ENCODE measurements around the gene INA.

INA gene

GRCh38 chr10:103310197-103310596 lies 33.3 kb downstream of the INA start:
- Histone ChIP-seq H3K4me3 (ENCODE audit: low read depth in 1 of 2, low read length in 2 of 2) (no peak overlapping the region), H3K27me3 (ENCODE audit: control insufficient read depth in 1 of 2, insufficient read depth in 2 of 2, low read length in 2 of 2) (no peaks in the 10 kb centered on the region), H3K4me1 (ENCODE audit: insufficient read depth, low read length) (no peaks in the 10 kb centered on the region), H3K9ac (ENCODE audit: low read length) (no peak overlapping the region), H3K36me3 (ENCODE audit: insufficient read depth, low read length) (peaks cover 22% of the 10 kb centered on the region), H3K27ac (ENCODE audit: low read depth, low read length) (no peak overlapping the region), H3K9me3 (ENCODE audit: low read length) (no peaks in the 10 kb centered on the region)

GRCh38 chr10:103316087-103316486 lies 39.1 kb downstream of the INA start:
- Histone ChIP-seq H3K27ac (ENCODE audit: low read depth, low read length) (no peak overlapping the region), H3K36me3 (ENCODE audit: insufficient read depth, low read length) (peaks cover 6% of the 10 kb centered on the region), H3K4me3 (ENCODE audit: low read depth in 1 of 2, low read length in 2 of 2) (no peak overlapping the region), H3K9me3 (ENCODE audit: low read length) (no peaks in the 10 kb centered on the region), H3K4me1 (ENCODE audit: insufficient read depth, low read length) (no peaks in the 10 kb centered on the region), H3K9ac (ENCODE audit: low read length) (no peak overlapping the region), H3K27me3 (ENCODE audit: control insufficient read depth in 1 of 2, insufficient read depth in 2 of 2, low read length in 2 of 2) (no peaks in the 10 kb centered on the region)

- H3K27ac ChIP-seq (ENCODE audit: low read depth, low read length): no peak overlapping the region
- H3K4me3 ChIP-seq (ENCODE audit: low read depth in 1 of 2, low read length in 2 of 2): no peak overlapping the region
- H3K36me3 ChIP-seq (ENCODE audit: insufficient read depth, low read length): peaks cover 13% of the 10 kb centered on the region
- H3K9me3 ChIP-seq (ENCODE audit: low read length): no peaks in the 10 kb centered on the region
- no peaks in the 10 kb centered on the region for H3K27me3 ChIP-seq (ENCODE audit: control insufficient read depth in 1 of 2, insufficient read depth in 2 of 2, low read length in 2 of 2)
- no peak overlapping the region for H3K9ac ChIP-seq (ENCODE audit: low read length)
- H3K4me1 ChIP-seq (ENCODE audit: insufficient read depth, low read length): no peaks in the 10 kb centered on the region
Measured at GRCh38 chr10:103327906-103328305, 51.0 kb downstream of the INA start.

- Histone ChIP-seq H3K27ac (ENCODE audit: low read depth, low read length) (no peak overlapping the region), H3K9me3 (ENCODE audit: low read length) (no peaks in the 10 kb centered on the region), H3K4me1 (ENCODE audit: insufficient read depth, low read length) (no peaks in the 10 kb centered on the region), H3K27me3 (ENCODE audit: control insufficient read depth in 1 of 2, insufficient read depth in 2 of 2, low read length in 2 of 2) (no peaks in the 10 kb centered on the region), H3K4me3 (ENCODE audit: low read depth in 1 of 2, low read length in 2 of 2) (no peak overlapping the region), H3K36me3 (ENCODE audit: insufficient read depth, low read length) (peaks cover 16% of the 10 kb centered on the region), H3K9ac (ENCODE audit: low read length) (no peak overlapping the region)
Measured at GRCh38 chr10:103333934-103334520, 57.1 kb downstream of the INA start.

- Histone ChIP-seq H3K27me3 (ENCODE audit: control insufficient read depth in 1 of 2, insufficient read depth in 2 of 2, low read length in 2 of 2) (no peaks in the 10 kb centered on the region), H3K4me3 (ENCODE audit: low read depth in 1 of 2, low read length in 2 of 2) (no peak overlapping the region), H3K9ac (ENCODE audit: low read length) (no peak overlapping the region), H3K36me3 (ENCODE audit: insufficient read depth, low read length) (peaks cover 17% of the 10 kb centered on the region), H3K27ac (ENCODE audit: low read depth, low read length) (no peak overlapping the region), H3K9me3 (ENCODE audit: low read length) (no peaks in the 10 kb centered on the region), H3K4me1 (ENCODE audit: insufficient read depth, low read length) (no peaks in the 10 kb centered on the region)
Measured at GRCh38 chr10:103334567-103334966, 57.6 kb downstream of the INA start.

- Histone ChIP-seq H3K27ac (ENCODE audit: low read depth, low read length) (no peak overlapping the region), H3K4me3 (ENCODE audit: low read depth in 1 of 2, low read length in 2 of 2) (no peak overlapping the region), H3K27me3 (ENCODE audit: control insufficient read depth in 1 of 2, insufficient read depth in 2 of 2, low read length in 2 of 2) (no peaks in the 10 kb centered on the region), H3K4me1 (ENCODE audit: insufficient read depth, low read length) (no peaks in the 10 kb centered on the region), H3K9me3 (ENCODE audit: low read length) (no peaks in the 10 kb centered on the region), H3K9ac (ENCODE audit: low read length) (no peak overlapping the region), H3K36me3 (ENCODE audit: insufficient read depth, low read length) (peaks cover 17% of the 10 kb centered on the region)
Measured at GRCh38 chr10:103336370-103336769, 59.4 kb downstream of the INA start.

Measured in muscle layer of colon (tissue), 2 donors.